Left ventricle myocardium inferior (tissue), 1 donor: ENCODE results near the gene MBD3L3. TPM values are rescaled to one million over a fixed set of nuclear protein-coding genes. Genes with fewer than 3 reads are reported as not detected.

Experiments
- DNase-seq: peaks from one replicate; pipeline ENCODE4 v3.0.0-alpha.2; 2020
- H3K27ac ChIP-seq: fragments of 200-600 bp; replicated peaks from 2 replicates; pipeline ENCODE4 v1.8.0; 2021
- H3K27me3 ChIP-seq: fragments of 200-600 bp; 2 replicates; pipeline ENCODE4 v1.8.0; 2021; ENCODE audit warnings: low read depth
- H3K36me3 ChIP-seq: fragments of 200-600 bp; 2 replicates; pipeline ENCODE4 v1.8.0; 2021
- H3K4me1 ChIP-seq: fragments of 200-600 bp; 2 replicates; pipeline ENCODE4 v1.8.0; 2021
- H3K4me3 ChIP-seq: fragments of 200-600 bp; 2 replicates; pipeline ENCODE4 v1.8.0; 2021; ENCODE audit warnings: mild to moderate bottlenecking, moderate library complexity
- H3K9me3 ChIP-seq: fragments of 200-600 bp; replicated peaks from 2 replicates; pipeline ENCODE4 v1.8.0; 2021
- intact Hi-C: fragments of 100-400 bp; cut with micrococcal nuclease; formaldehyde crosslinking; loops from one replicate; pipeline ENCODE4 v1.11.0; 2022
- total RNA-seq: library from RNA; stranded (reverse); fragmentation: NEBNext Ultra II Directional; extraction: Animal tissue kit (Norgen Biotek cat#: 25700); gene quantifications from one replicate; pipeline ENCODE4 v1.2.1, GENCODE V29; 2021
- TF ChIP-seq, protein P1 (sequence below): fragments of 200-600 bp; IDR thresholded peaks from 2 replicates; pipeline ENCODE4 v1.8.0; 2021; ENCODE audit warnings: antibody characterized with exemption, mild to moderate bottlenecking, borderline replicate concordance
- donor health status: DM: no; HTN: yes; CAD: no; lungs with severe emphysema.

MBD3L3 gene
- total RNA-seq, 1 donor from 2014 or later = not detected

DNA sequence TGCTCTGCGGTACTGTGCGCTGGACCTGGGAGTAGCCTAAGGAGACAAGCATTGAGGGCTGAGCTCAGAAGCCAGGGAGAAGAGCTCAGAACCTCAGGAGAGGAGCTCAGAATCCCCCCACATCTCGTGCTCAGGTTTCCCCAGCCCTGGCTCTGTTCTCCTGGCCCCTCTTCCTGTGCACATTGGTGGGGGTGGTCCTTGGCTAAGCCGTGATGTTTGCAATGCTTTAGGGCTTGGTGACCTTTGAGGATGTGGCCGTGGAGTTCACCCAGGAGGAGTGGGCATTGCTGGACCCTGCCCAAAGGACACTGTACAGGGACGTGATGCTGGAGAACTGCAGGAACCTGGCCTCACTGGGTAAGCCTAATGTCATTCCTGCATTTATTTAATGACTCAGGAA lies 17.7 kb upstream of the MBD3L3 start:
- H3K27ac ChIP-seq = no peak overlapping the region
- peaks cover 62% of the 10 kb centered on the region for H3K9me3 ChIP-seq
- DNase-seq = no peak
- no peaks in the 10 kb centered on the region for H3K27me3 ChIP-seq
- H3K36me3 ChIP-seq = peaks cover 99% of the 10 kb centered on the region
- intact Hi-C loops = no loop called here
- H3K4me3 ChIP-seq = no peak overlapping the region
- TF ChIP-seq, protein P1, sequence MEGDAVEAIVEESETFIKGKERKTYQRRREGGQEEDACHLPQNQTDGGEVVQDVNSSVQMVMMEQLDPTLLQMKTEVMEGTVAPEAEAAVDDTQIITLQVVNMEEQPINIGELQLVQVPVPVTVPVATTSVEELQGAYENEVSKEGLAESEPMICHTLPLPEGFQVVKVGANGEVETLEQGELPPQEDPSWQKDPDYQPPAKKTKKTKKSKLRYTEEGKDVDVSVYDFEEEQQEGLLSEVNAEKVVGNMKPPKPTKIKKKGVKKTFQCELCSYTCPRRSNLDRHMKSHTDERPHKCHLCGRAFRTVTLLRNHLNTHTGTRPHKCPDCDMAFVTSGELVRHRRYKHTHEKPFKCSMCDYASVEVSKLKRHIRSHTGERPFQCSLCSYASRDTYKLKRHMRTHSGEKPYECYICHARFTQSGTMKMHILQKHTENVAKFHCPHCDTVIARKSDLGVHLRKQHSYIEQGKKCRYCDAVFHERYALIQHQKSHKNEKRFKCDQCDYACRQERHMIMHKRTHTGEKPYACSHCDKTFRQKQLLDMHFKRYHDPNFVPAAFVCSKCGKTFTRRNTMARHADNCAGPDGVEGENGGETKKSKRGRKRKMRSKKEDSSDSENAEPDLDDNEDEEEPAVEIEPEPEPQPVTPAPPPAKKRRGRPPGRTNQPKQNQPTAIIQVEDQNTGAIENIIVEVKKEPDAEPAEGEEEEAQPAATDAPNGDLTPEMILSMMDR = no peak
- H3K4me1 ChIP-seq = no peaks in the 10 kb centered on the region

DNA sequence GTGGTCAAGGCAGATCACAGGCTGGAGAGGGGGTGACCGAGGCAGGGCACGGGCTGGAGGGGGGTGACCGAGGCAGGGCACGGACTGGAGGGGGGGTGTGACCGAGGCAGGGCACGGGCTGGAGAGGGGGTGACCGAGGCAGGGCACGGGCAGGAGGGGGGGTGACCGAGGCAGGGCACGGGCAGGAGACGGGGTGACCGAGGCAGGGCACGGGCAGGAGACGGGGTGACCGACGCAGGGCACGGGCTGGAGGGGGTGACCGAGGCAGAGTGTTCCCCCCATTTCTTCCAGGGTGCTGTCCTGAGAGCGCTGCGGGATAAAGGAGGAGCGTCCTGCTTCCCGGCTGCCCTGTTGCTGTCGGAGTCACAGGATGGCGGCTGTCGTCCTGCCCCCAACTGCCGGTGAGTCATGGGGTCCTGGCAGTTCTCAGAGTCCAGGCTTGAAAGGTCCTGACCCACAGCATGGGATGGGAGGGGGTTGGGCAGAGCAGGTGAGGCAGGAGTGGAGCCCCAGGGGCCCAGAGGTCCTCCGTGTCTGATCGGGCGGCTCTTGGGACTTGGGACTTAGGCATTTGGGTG lies 16.3 kb upstream of the MBD3L3 start:
- H3K4me3 ChIP-seq = no peak overlapping the region
- H3K4me1 ChIP-seq = peaks cover 11% of the 10 kb centered on the region
- H3K36me3 ChIP-seq = peaks cover 92% of the 10 kb centered on the region
- intact Hi-C loops = no loop called here
- peaks cover 48% of the 10 kb centered on the region for H3K9me3 ChIP-seq
- DNase-seq = no peak
- H3K27ac ChIP-seq = no peak overlapping the region
- TF ChIP-seq, protein P1 = no peak
- H3K27me3 ChIP-seq = no peaks in the 10 kb centered on the region

DNA sequence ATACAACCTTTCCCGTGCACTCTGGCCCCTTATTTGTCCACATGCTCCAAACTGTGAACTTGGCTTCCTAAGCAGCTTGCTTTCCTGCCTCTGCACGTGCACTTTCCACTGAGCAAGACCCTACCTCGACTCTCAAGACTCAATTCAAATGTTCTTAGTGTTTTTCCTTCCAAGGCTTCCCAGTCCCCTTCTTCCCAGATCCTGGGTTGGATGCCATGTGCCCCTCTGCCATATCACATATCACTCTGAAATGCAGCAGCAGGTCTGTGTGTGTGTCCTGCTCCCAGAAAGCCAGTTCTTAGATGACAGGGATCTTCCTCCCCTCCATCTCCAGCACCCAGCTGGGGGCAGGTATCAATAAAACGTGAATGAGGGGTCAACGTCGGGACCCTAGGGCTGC lies 14.1 kb upstream of the MBD3L3 start:
- no peak for DNase-seq
- Histone ChIP-seq H3K27me3 (no peaks in the 10 kb centered on the region), H3K9me3 (peaks cover 26% of the 10 kb centered on the region), H3K36me3 (peaks cover 69% of the 10 kb centered on the region), H3K4me3 (no peak overlapping the region), H3K27ac (no peak overlapping the region), H3K4me1 (peaks cover 16% of the 10 kb centered on the region)
- intact Hi-C loops = no loop called here
- TF ChIP-seq, protein P1 = no peak

DNA sequence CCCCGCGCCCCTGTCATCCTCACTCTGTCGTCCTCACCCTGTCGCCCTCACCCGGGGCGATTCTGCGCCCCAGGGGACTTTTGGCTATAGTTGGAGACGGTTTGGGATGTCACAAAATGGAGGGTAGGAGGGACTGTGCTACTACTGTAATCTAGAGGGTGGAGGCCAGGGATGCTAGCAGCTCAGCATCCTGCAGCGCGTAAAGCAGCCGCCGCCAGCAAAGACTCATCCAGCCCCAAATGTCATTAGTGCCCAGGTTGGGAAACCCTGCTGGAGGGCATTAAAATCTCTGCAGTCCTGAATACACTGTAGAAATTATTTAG lies 11.4 kb upstream of the MBD3L3 start:
- peak overlapping the region; percentile 96 for H3K4me3 ChIP-seq
- no peaks in the 10 kb centered on the region for H3K27me3 ChIP-seq
- intact Hi-C loops = no loop called here
- peaks cover 43% of the 10 kb centered on the region for H3K36me3 ChIP-seq
- H3K27ac ChIP-seq = peak overlapping the region; percentile 92
- H3K9me3 ChIP-seq = peaks cover 7% of the 10 kb centered on the region
- TF ChIP-seq, protein P1 = no peak
- no peak for DNase-seq
- peaks cover 16% of the 10 kb centered on the region for H3K4me1 ChIP-seq

DNA sequence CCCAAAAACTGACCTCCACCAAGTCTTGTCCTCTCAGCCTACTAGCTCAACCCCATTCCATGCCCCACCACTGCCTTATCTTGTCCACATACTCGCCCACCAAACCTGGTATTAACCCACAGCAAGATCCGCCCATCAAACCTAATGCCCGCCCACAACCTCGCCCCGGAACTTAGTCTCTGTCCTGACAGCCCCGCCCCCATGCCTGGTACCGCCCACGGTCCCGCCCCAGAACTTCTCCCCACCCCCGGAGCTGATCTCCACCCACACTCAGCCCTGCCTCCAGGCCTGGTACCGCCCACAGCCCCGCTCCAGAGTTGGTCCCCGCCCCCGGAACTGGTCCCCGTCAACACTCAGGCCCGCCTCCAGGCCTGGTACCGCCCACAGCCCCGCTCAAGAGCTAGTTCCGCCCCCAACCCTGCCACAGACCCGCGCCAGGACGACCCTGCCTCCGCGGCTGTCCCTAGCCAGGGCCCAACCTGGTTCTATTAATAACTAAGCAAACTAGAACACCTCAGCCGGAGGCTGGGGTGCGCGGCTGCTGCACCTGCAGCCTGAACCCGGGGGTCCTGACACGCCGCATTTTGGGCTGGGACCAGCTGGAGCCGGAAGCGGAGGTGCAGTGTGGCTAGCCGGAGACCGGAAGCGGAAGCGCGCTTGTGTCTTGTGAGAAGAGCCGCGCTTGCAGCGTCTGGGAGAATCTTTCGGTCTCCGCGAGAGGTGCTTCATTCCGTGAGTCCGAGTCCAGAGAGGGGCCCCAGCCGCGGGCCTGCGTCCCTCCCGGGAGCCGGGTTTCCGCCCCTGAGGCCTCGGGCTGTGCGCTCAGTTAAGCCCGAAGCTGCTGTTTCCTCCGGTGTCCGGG lies 10.8 kb upstream of the MBD3L3 start, which contains the start of gene ZNF557:
Gene ZNF557, plus strand, starts transcription at position 662 of the 862 bp plus-strand sequence. CDS start 5,372 bp downstream, outside the sequence.
- Histone ChIP-seq H3K36me3 (peaks cover 38% of the 10 kb centered on the region), H3K27ac (peak within 1 kb of the TSS; percentile 92), H3K9me3 (peaks cover 7% of the 10 kb centered on the region), H3K4me3 (peak within 1 kb of the TSS; percentile 96), H3K4me1 (peaks cover 16% of the 10 kb centered on the region), H3K27me3 (no peaks in the 10 kb centered on the region)
- intact Hi-C loops = no loop called here
- TF ChIP-seq, protein P1 = no peak
- DNase-seq = peak; percentile 99
